Measurements from ENCODE around the gene BUD23.
"Not testable (repeated sequence)": the region's sequence is repeated elsewhere in the genome, so short reads cannot be mapped to it uniquely, and the experiment has no call there.

The BUD23 gene

GRCh38 chr7:73652541-73652949 is 30.9 kb upstream of the BUD23 start:
- TF ChIP-seq, protein P1, sequence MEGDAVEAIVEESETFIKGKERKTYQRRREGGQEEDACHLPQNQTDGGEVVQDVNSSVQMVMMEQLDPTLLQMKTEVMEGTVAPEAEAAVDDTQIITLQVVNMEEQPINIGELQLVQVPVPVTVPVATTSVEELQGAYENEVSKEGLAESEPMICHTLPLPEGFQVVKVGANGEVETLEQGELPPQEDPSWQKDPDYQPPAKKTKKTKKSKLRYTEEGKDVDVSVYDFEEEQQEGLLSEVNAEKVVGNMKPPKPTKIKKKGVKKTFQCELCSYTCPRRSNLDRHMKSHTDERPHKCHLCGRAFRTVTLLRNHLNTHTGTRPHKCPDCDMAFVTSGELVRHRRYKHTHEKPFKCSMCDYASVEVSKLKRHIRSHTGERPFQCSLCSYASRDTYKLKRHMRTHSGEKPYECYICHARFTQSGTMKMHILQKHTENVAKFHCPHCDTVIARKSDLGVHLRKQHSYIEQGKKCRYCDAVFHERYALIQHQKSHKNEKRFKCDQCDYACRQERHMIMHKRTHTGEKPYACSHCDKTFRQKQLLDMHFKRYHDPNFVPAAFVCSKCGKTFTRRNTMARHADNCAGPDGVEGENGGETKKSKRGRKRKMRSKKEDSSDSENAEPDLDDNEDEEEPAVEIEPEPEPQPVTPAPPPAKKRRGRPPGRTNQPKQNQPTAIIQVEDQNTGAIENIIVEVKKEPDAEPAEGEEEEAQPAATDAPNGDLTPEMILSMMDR (IDR thresholded peaks at IDR 0.05; ENCODE audit: insufficient read depth, low read depth, low read length, missing control alignments) = no peak
- no peak for DNase-seq (ENCODE audit: low read depth)
- H3K4me3 ChIP-seq (ENCODE audit: low read depth, low read length) = no peak overlapping the region

DNA sequence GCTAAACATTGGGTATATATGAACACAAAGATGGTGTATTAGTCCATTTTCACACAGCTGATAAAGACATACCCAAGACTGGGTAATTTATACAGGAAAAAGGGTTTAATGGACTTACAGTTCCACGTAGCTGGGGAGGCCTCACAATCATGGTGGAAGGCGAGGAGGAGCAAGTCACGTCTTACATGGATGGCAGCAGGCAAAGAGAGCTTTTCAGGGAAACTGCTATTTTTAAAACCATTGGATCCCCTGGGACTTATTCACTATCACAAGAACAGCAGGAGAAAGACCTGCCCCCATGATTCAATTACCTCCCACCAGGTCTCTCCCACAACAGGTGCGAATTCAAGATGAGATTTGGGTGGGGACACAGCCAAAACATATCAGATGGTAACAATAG is 28.1 kb upstream of the BUD23 start:
- H3K4me3 ChIP-seq (ENCODE audit: low read depth, low read length); DNase-seq (ENCODE audit: low read depth): not testable (repeated sequence)

GRCh38 chr7:73659983-73660382 is 23.4 kb upstream of the BUD23 start:
- no peak for DNase-seq (ENCODE audit: low read depth)
- TF ChIP-seq, protein P1 (IDR thresholded peaks at IDR 0.05; ENCODE audit: insufficient read depth, low read depth, low read length, missing control alignments) = no peak
- no peak overlapping the region for H3K4me3 ChIP-seq (ENCODE audit: low read depth, low read length)

DNA sequence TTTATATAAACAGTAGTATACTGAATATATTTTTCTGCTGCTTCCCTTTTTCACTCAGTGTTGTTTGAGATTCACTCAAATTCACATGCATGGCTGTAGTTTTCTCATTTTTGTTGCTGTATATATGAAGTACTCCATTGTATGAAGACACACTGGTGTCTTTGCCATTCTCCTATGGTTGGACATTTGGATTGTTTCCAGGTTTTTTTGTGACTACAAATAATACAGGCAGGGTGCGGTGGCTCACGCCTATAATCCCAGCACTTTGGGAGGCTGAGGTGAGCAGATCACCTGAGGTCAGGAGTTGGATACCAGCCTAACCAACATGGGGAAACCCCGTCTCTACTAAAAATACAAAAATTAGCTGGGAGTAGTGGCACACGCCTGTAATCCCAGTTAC is 22.8 kb upstream of the BUD23 start:
- not testable (repeated sequence) for H3K4me3 ChIP-seq (ENCODE audit: low read depth, low read length)

DNA sequence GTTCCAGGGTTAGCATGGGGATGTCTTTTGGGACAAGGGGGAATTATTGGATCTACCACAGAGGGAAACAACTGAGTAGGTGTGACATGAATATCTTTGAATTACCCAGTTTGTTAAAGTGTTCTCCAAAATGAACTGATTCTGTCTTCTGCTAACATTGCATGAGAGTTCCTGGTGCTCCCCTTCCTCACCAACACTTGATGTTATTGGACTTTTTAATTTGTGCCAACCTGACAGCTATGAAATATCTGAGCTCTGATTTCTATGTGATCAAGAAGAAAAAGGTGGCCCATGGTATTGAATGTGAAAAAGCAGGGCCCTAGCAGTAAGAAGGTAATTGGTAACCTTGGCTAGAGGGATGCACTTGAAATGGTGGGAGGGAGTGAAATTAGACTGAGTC is 20.4 kb upstream of the BUD23 start:
- TF ChIP-seq, protein P1 (IDR thresholded peaks at IDR 0.05; ENCODE audit: insufficient read depth, low read depth, low read length, missing control alignments) = no peak
- DNase-seq (ENCODE audit: low read depth) = no peak

More for the DNA sequence above, 22.8 kb upstream of the BUD23 start:
- not testable (repeated sequence) for DNase-seq (ENCODE audit: low read depth)

GRCh38 chr7:73667344-73668102 is 15.9 kb upstream of the BUD23 start, which contains the start of gene VPS37D:
TSS of gene VPS37D (plus strand) at chr7:73667831. CDS start at chr7:73667959, 128 bp downstream.
- DNase-seq (ENCODE audit: low read depth) = peak; percentile 95
- TF ChIP-seq, protein P1 (IDR thresholded peaks at IDR 0.05; ENCODE audit: insufficient read depth, low read depth, low read length, missing control alignments) = peak; percentile 81
- H3K4me3 ChIP-seq (ENCODE audit: low read depth, low read length) = peak within 1 kb of the TSS; percentile 54

More for the DNA sequence above, 20.4 kb upstream of the BUD23 start:
- no peak overlapping the region for H3K4me3 ChIP-seq (ENCODE audit: low read depth, low read length)

GRCh38 chr7:73668103-73668885 is 15.1 kb upstream of the BUD23 start:
- no peak for DNase-seq (ENCODE audit: low read depth)
- TF ChIP-seq, protein P1 (IDR thresholded peaks at IDR 0.05; ENCODE audit: insufficient read depth, low read depth, low read length, missing control alignments) = no peak
- peak overlapping the region; percentile 26 for H3K4me3 ChIP-seq (ENCODE audit: low read depth, low read length)

Data from GM12865 (cell line).